Neural cell (in vitro differentiated cells): Measurements from ENCODE around the gene CDC25C.

Experiments
- EP300 ChIP-seq: fragments of 450-650 bp; conservative IDR thresholded peaks from 2 replicates; pipeline ENCODE4 v1.6.1; 2014; ENCODE audit warnings: antibody characterized with exemption, mild to moderate bottlenecking, moderate library complexity; ENCODE audit not compliant: poor library complexity, severe bottlenecking
- EZH2 ChIP-seq: fragments of 200-600, 300-800 bp; shearing (Covaris generic), sonication (generic); IDR thresholded peaks from 2 replicates; pipeline ENCODE4 v1.6.1; 2014; ENCODE audit warnings: antibody characterized with exemption, low read length, borderline replicate concordance, mild to moderate bottlenecking; ENCODE audit not compliant: insufficient read depth, poor library complexity, severe bottlenecking
- MXI1 ChIP-seq: fragments of 450-650 bp; conservative IDR thresholded peaks from 2 replicates; pipeline ENCODE4 v1.6.1; 2014; ENCODE audit warnings: antibody characterized with exemption, mild to moderate bottlenecking; ENCODE audit not compliant: poor library complexity, severe bottlenecking
- POLR2AphosphoS5 ChIP-seq: IDR thresholded peaks from 2 replicates; pipeline ENCODE4 v1.6.1; 2012
- RAD21 ChIP-seq: fragments of 450-650 bp; conservative IDR thresholded peaks from 2 replicates; pipeline ENCODE4 v1.6.1; 2014; ENCODE audit warnings: antibody characterized with exemption, mild to moderate bottlenecking, moderate library complexity
- SMC3 ChIP-seq: fragments of 450-650 bp; conservative IDR thresholded peaks from 2 replicates; pipeline ENCODE4 v1.6.1; 2014; ENCODE audit warnings: antibody characterized with exemption, mild to moderate bottlenecking, moderate library complexity; ENCODE audit not compliant: poor library complexity
- TF ChIP-seq, protein P1 (sequence below): fragments of 450-650 bp; IDR thresholded peaks from 2 replicates; pipeline ENCODE4 v1.5.1; 2014; ENCODE audit warnings: antibody characterized with exemption, mild to moderate bottlenecking, moderate library complexity; ENCODE audit not compliant: poor library complexity, severe bottlenecking
- TF ChIP-seq, protein P2 (sequence below): IDR thresholded peaks from 2 replicates; pipeline ENCODE4 v1.6.1; 2012; ENCODE audit warnings: borderline replicate concordance

GRCh38 chr5:138344887-138345622 is 13.5 kb upstream of the CDC25C start:
- TF ChIP-seq EZH2, result no peak
- TF ChIP-seq RAD21, result no peak
- TF ChIP-seq, protein P1, sequence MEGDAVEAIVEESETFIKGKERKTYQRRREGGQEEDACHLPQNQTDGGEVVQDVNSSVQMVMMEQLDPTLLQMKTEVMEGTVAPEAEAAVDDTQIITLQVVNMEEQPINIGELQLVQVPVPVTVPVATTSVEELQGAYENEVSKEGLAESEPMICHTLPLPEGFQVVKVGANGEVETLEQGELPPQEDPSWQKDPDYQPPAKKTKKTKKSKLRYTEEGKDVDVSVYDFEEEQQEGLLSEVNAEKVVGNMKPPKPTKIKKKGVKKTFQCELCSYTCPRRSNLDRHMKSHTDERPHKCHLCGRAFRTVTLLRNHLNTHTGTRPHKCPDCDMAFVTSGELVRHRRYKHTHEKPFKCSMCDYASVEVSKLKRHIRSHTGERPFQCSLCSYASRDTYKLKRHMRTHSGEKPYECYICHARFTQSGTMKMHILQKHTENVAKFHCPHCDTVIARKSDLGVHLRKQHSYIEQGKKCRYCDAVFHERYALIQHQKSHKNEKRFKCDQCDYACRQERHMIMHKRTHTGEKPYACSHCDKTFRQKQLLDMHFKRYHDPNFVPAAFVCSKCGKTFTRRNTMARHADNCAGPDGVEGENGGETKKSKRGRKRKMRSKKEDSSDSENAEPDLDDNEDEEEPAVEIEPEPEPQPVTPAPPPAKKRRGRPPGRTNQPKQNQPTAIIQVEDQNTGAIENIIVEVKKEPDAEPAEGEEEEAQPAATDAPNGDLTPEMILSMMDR, result no peak
- no peak for TF ChIP-seq EP300
- no peak for TF ChIP-seq MXI1
- TF ChIP-seq SMC3, result no peak
- TF ChIP-seq POLR2AphosphoS5, result no peak
- TF ChIP-seq, protein P2, sequence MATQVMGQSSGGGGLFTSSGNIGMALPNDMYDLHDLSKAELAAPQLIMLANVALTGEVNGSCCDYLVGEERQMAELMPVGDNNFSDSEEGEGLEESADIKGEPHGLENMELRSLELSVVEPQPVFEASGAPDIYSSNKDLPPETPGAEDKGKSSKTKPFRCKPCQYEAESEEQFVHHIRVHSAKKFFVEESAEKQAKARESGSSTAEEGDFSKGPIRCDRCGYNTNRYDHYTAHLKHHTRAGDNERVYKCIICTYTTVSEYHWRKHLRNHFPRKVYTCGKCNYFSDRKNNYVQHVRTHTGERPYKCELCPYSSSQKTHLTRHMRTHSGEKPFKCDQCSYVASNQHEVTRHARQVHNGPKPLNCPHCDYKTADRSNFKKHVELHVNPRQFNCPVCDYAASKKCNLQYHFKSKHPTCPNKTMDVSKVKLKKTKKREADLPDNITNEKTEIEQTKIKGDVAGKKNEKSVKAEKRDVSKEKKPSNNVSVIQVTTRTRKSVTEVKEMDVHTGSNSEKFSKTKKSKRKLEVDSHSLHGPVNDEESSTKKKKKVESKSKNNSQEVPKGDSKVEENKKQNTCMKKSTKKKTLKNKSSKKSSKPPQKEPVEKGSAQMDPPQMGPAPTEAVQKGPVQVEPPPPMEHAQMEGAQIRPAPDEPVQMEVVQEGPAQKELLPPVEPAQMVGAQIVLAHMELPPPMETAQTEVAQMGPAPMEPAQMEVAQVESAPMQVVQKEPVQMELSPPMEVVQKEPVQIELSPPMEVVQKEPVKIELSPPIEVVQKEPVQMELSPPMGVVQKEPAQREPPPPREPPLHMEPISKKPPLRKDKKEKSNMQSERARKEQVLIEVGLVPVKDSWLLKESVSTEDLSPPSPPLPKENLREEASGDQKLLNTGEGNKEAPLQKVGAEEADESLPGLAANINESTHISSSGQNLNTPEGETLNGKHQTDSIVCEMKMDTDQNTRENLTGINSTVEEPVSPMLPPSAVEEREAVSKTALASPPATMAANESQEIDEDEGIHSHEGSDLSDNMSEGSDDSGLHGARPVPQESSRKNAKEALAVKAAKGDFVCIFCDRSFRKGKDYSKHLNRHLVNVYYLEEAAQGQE, result no peak
